WTC11 (cell line): ENCODE measurements around the gene CACNB3. TPM values are rescaled to one million over a fixed set of nuclear protein-coding genes. Genes with fewer than 3 reads are reported as not detected.

ENCODE experiments used
- ATAC-seq: fragments of 200-7000 bp; cut with Tn5 transposase; 2 replicates; pipeline ENCODE4 v1.10.0; 2021; ENCODE audit warnings: mild to moderate bottlenecking, moderate library complexity
- CTCF ChIA-PET: fragments of 300-600 bp; sonication (Branson Sonifier 250); formaldehyde crosslinking; loops from one replicate; lab custom pipeline; 2021; ENCODE audit warnings: antibody characterized with exemption; lab: Charles Lee
- POLR2A ChIA-PET: fragments of 350-600 bp; sonication (Branson Sonifier 250); formaldehyde crosslinking; loops from one replicate; lab custom pipeline; 2021; ENCODE audit warnings: antibody characterized with exemption; lab: Charles Lee
- DNase-seq: peaks from one replicate; pipeline ENCODE4 v3.0.0; 2021; ENCODE audit warnings: low spot score
- H3K27ac Mint-ChIP-seq: 2 replicates; pipeline ENCODE4 v1.8.0; 2021; ENCODE audit warnings: mixed read lengths
- H3K27me3 Mint-ChIP-seq: 2 replicates; pipeline ENCODE4 v1.8.0; 2021; ENCODE audit warnings: low read depth, mild to moderate bottlenecking, moderate library complexity, mixed read lengths
- H3K36me3 Mint-ChIP-seq: 2 replicates; pipeline ENCODE4 v1.8.0; 2021; ENCODE audit warnings: mixed read lengths
- H3K4me1 Mint-ChIP-seq: 2 replicates; pipeline ENCODE4 v1.8.0; 2022; ENCODE audit warnings: mixed read lengths
- H3K4me3 Mint-ChIP-seq: 2 replicates; pipeline ENCODE4 v1.8.0; 2021; ENCODE audit warnings: mild to moderate bottlenecking, moderate library complexity, mixed read lengths
- H3K9me3 Mint-ChIP-seq: 2 replicates; pipeline ENCODE4 v1.8.0; 2021; ENCODE audit warnings: mixed read lengths
- EMX1 ChIP-seq: fragments of 250-450 bp; sonication (Bioruptor Pico); IDR thresholded peaks from 2 replicates; pipeline ENCODE4 v1.8.0; 2021; ENCODE audit warnings: mild to moderate bottlenecking
- GABPB1 ChIP-seq: sonication (generic); formaldehyde crosslinking; IDR thresholded peaks from 2 replicates; pipeline ENCODE4 v1.8.1; 2023; ENCODE audit warnings: mild to moderate bottlenecking, missing genetic modification reagents
- GRHL2 ChIP-seq: fragments of 250-450 bp; sonication (Bioruptor Pico); IDR thresholded peaks from 2 replicates; pipeline ENCODE4 v1.8.0; 2022; ENCODE audit warnings: mild to moderate bottlenecking, moderate library complexity; ENCODE audit not compliant: insufficient replicate concordance, severe bottlenecking
- HMGA2 ChIP-seq: fragments of 250-450 bp; sonication (Bioruptor Pico); IDR thresholded peaks from 2 replicates; pipeline ENCODE4 v1.4.0; 2021; ENCODE audit warnings: mild to moderate bottlenecking, moderate library complexity
- NR3C1 ChIP-seq: sonication (generic); formaldehyde crosslinking; conservative IDR thresholded peaks from 2 replicates; pipeline ENCODE4 v1.8.1; 2023; ENCODE audit warnings: low read depth, mild to moderate bottlenecking, missing genetic modification reagents
- ZNF138 ChIP-seq: sonication (generic); formaldehyde crosslinking; conservative IDR thresholded peaks from 2 replicates; pipeline ENCODE4 v1.8.1; 2022; ENCODE audit warnings: mild to moderate bottlenecking, moderate library complexity, missing genetic modification reagents
- ZNF219 ChIP-seq: sonication (generic); formaldehyde crosslinking; IDR thresholded peaks from 2 replicates; pipeline ENCODE4 v1.8.0; 2023; ENCODE audit warnings: missing genetic modification reagents, mild to moderate bottlenecking, borderline replicate concordance
- total RNA-seq: library from RNA; stranded (reverse); gene quantifications from 3 replicates; pipeline ENCODE4 v1.2.3, GENCODE V29; 2021
- TF ChIP-seq, protein P1 (sequence below): sonication (generic); formaldehyde crosslinking; IDR thresholded peaks from 2 replicates; pipeline ENCODE4 v1.8.0; 2022; ENCODE audit warnings: mild to moderate bottlenecking, missing genetic modification reagents
- TF ChIP-seq, protein P2 (sequence below): sonication (generic); formaldehyde crosslinking; IDR thresholded peaks from 2 replicates; pipeline ENCODE4 v1.8.1; 2023; ENCODE audit warnings: mild to moderate bottlenecking, missing genetic modification reagents, borderline replicate concordance
- TF ChIP-seq, protein P3 (sequence below): sonication (generic); formaldehyde crosslinking; IDR thresholded peaks from 2 replicates; pipeline ENCODE4 v1.8.1; 2022; ENCODE audit warnings: low read depth, mild to moderate bottlenecking, moderate library complexity, missing genetic modification reagents, borderline replicate concordance
- TF ChIP-seq, protein P4 (sequence below): fragments of 250-450 bp; sonication (Bioruptor Pico); IDR thresholded peaks from 2 replicates; pipeline ENCODE4 v2.1.2; 2022; ENCODE audit warnings: mild to moderate bottlenecking, moderate library complexity
- TF ChIP-seq, protein P5 (sequence below): sonication (generic); formaldehyde crosslinking; IDR thresholded peaks from 2 replicates; pipeline ENCODE4 v1.8.1; 2023; ENCODE audit warnings: mild to moderate bottlenecking, missing genetic modification reagents, moderate library complexity
- TF ChIP-seq, protein P6 (sequence below): fragments of 250-450 bp; sonication (Bioruptor Pico); IDR thresholded peaks from 2 replicates; pipeline ENCODE4 v1.9.0; 2021; ENCODE audit warnings: mild to moderate bottlenecking
- TF ChIP-seq, protein P7 (sequence below): sonication (generic); formaldehyde crosslinking; IDR thresholded peaks from 2 replicates; pipeline ENCODE4 v1.8.1; 2022; ENCODE audit warnings: mild to moderate bottlenecking, moderate library complexity, missing genetic modification reagents

The CACNB3 gene
- total RNA-seq, 1 experiment from 2014 or later, result 17.0 TPM

DNA sequence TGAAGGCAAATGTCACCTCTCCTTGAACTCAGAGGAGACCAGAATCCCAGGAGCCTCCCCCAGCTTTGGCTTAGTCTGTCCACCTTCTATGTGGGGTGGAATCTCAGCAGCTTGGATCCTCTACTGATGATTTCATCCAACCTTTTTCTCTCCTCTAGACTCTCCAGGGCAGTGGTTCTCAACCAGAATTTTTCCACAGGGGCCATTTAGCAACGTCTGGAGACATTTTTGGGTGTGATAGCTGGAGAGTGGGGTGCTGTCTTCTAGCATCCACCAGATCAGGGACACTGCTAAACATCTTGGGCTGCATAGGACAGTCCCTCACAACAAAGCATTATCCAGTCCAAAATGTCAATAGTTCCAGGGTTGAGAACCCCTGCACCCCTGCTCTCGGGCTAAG is 38.1 kb downstream of the CACNB3 start:
- H3K9me3 Mint-ChIP-seq, result no peaks in the 10 kb centered on the region
- peaks cover 10% of the 10 kb centered on the region for H3K36me3 Mint-ChIP-seq
- no peak for TF ChIP-seq EMX1 (CRISPR knock-in tag)
- TF ChIP-seq, protein P1, sequence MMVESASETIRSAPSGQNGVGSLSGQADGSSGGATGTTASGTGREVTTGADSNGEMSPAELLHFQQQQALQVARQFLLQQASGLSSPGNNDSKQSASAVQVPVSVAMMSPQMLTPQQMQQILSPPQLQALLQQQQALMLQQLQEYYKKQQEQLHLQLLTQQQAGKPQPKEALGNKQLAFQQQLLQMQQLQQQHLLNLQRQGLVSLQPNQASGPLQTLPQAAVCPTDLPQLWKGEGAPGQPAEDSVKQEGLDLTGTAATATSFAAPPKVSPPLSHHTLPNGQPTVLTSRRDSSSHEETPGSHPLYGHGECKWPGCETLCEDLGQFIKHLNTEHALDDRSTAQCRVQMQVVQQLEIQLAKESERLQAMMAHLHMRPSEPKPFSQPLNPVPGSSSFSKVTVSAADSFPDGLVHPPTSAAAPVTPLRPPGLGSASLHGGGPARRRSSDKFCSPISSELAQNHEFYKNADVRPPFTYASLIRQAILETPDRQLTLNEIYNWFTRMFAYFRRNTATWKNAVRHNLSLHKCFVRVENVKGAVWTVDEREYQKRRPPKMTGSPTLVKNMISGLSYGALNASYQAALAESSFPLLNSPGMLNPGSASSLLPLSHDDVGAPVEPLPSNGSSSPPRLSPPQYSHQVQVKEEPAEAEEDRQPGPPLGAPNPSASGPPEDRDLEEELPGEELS (CRISPR knock-in tag), result no peak
- H3K4me1 Mint-ChIP-seq, result peaks cover 7% of the 10 kb centered on the region
- H3K27me3 Mint-ChIP-seq, result no peaks in the 10 kb centered on the region
- H3K27ac Mint-ChIP-seq, result no peak overlapping the region
- no peak overlapping the region for H3K4me3 Mint-ChIP-seq
- ChIA-PET CTCF (interaction anchor here (0.9 to 7.0 kb wide), 7 partner anchors 9 to 132 kb away, joined by 3 to 134 read pairs (median 4); partner anchors contain the start of gene RND1), POLR2A (interaction anchor here (0.5 to 1.1 kb wide), 3 partner anchors 9 to 1060 kb away, joined by 3 to 9 read pairs (median 4); partner anchors contain the start of gene RND1)
- DNase-seq (no peak), ATAC-seq (no peak)

DNA sequence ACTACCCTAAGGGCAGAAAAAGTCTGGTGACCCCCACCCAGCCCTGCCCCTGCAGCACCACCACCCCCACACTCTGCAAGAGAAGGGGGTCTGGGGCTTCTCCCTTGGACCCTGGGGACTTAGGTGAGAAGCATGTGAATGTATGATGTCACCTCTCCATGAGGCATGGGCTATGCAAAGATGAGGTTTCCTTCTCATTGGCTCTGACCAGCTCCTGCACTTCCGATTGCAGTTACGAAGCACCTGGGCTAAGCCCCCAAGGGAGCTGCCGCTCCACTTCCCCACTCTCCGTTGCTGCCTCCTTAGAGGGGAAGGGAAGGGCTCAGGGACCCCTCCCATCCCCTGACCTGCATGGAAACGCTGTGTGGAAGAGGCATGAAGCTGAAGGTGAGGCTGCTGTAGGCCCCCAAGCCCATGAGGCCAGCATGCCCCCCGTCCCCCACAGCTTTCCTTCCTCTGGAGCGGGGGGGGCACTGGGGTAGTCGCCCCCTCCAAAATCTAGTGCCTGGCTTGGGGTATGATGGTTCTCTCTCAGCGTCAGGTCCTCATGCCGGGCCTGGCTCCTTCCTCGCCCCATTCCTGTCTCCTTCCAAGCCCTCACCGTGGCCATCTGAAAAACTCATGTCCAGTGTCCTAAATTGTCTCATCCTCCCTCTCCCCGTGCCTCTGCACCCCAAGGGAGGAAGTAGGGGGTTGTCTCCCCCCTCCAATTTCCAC is 39.1 kb downstream of the CACNB3 start:
- ChIA-PET CTCF (interaction anchor here (0.6 to 7.0 kb wide), 8 partner anchors 8 to 378 kb away, joined by 3 to 134 read pairs (median 4); partner anchors contain the start of gene RND1), POLR2A (interaction anchor here (0.6 to 1.1 kb wide), 2 partner anchors 8 to 18 kb away, joined by 4 to 9 read pairs; partner anchors contain the start of gene RND1)
- no peaks in the 10 kb centered on the region for H3K27me3 Mint-ChIP-seq
- H3K9me3 Mint-ChIP-seq, result no peaks in the 10 kb centered on the region
- DNase-seq (no peak), ATAC-seq (no peak)
- peaks cover 11% of the 10 kb centered on the region for H3K4me1 Mint-ChIP-seq
- no peak overlapping the region for H3K27ac Mint-ChIP-seq
- TF ChIP-seq, protein P2, sequence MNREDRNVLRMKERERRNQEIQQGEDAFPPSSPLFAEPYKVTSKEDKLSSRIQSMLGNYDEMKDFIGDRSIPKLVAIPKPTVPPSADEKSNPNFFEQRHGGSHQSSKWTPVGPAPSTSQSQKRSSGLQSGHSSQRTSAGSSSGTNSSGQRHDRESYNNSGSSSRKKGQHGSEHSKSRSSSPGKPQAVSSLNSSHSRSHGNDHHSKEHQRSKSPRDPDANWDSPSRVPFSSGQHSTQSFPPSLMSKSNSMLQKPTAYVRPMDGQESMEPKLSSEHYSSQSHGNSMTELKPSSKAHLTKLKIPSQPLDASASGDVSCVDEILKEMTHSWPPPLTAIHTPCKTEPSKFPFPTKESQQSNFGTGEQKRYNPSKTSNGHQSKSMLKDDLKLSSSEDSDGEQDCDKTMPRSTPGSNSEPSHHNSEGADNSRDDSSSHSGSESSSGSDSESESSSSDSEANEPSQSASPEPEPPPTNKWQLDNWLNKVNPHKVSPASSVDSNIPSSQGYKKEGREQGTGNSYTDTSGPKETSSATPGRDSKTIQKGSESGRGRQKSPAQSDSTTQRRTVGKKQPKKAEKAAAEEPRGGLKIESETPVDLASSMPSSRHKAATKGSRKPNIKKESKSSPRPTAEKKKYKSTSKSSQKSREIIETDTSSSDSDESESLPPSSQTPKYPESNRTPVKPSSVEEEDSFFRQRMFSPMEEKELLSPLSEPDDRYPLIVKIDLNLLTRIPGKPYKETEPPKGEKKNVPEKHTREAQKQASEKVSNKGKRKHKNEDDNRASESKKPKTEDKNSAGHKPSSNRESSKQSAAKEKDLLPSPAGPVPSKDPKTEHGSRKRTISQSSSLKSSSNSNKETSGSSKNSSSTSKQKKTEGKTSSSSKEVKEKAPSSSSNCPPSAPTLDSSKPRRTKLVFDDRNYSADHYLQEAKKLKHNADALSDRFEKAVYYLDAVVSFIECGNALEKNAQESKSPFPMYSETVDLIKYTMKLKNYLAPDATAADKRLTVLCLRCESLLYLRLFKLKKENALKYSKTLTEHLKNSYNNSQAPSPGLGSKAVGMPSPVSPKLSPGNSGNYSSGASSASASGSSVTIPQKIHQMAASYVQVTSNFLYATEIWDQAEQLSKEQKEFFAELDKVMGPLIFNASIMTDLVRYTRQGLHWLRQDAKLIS (CRISPR knock-in tag), result no peak
- TF ChIP-seq, protein P3, sequence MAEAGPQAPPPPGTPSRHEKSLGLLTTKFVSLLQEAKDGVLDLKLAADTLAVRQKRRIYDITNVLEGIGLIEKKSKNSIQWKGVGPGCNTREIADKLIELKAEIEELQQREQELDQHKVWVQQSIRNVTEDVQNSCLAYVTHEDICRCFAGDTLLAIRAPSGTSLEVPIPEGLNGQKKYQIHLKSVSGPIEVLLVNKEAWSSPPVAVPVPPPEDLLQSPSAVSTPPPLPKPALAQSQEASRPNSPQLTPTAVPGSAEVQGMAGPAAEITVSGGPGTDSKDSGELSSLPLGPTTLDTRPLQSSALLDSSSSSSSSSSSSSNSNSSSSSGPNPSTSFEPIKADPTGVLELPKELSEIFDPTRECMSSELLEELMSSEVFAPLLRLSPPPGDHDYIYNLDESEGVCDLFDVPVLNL (CRISPR knock-in tag), result no peak
- TF ChIP-seq ZNF138 (CRISPR knock-in tag) (no peak), GABPB1 (CRISPR knock-in tag) (no peak), ZNF219 (CRISPR knock-in tag) (no peak), HMGA2 (CRISPR knock-in tag) (no peak), NR3C1 (CRISPR knock-in tag) (no peak), GRHL2 (no peak)
- TF ChIP-seq, protein P4, sequence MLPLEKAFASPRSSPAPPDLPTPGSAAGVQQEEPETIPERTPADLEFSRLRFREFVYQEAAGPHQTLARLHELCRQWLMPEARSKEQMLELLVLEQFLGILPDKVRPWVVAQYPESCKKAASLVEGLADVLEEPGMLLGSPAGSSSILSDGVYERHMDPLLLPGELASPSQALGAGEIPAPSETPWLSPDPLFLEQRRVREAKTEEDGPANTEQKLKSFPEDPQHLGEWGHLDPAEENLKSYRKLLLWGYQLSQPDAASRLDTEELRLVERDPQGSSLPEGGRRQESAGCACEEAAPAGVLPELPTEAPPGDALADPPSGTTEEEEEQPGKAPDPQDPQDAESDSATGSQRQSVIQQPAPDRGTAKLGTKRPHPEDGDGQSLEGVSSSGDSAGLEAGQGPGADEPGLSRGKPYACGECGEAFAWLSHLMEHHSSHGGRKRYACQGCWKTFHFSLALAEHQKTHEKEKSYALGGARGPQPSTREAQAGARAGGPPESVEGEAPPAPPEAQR (CRISPR knock-in tag), result no peak
- TF ChIP-seq, protein P5, sequence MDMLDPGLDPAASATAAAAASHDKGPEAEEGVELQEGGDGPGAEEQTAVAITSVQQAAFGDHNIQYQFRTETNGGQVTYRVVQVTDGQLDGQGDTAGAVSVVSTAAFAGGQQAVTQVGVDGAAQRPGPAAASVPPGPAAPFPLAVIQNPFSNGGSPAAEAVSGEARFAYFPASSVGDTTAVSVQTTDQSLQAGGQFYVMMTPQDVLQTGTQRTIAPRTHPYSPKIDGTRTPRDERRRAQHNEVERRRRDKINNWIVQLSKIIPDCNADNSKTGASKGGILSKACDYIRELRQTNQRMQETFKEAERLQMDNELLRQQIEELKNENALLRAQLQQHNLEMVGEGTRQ (CRISPR knock-in tag), result no peak
- TF ChIP-seq, protein P6, sequence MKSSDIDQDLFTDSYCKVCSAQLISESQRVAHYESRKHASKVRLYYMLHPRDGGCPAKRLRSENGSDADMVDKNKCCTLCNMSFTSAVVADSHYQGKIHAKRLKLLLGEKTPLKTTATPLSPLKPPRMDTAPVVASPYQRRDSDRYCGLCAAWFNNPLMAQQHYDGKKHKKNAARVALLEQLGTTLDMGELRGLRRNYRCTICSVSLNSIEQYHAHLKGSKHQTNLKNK (CRISPR knock-in tag), result no peak
- TF ChIP-seq, protein P7, sequence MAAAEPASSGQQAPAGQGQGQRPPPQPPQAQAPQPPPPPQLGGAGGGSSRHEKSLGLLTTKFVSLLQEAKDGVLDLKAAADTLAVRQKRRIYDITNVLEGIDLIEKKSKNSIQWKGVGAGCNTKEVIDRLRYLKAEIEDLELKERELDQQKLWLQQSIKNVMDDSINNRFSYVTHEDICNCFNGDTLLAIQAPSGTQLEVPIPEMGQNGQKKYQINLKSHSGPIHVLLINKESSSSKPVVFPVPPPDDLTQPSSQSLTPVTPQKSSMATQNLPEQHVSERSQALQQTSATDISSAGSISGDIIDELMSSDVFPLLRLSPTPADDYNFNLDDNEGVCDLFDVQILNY (CRISPR knock-in tag), result no peak
- H3K36me3 Mint-ChIP-seq, result peaks cover 17% of the 10 kb centered on the region
- no peak overlapping the region for H3K4me3 Mint-ChIP-seq
